GM12892 (cell line): Measurements from ENCODE around the gene MGLL.

Experiments
- POLR2A ChIP-seq: IDR thresholded peaks from 2 replicates; pipeline ENCODE4 v1.6.1; 2011; ENCODE audit warnings: low read depth, low read length, control low read depth
- POLR2AphosphoS5 ChIP-seq: IDR thresholded peaks from 2 replicates; pipeline ENCODE4 v1.6.1; 2011; ENCODE audit warnings: low read depth, low read length, control low read depth
- TAF1 ChIP-seq: IDR thresholded peaks from 2 replicates; pipeline ENCODE4 v1.6.1; 2011; ENCODE audit warnings: low read depth, mild to moderate bottlenecking, control low read depth, low read length, borderline replicate concordance

DNA sequence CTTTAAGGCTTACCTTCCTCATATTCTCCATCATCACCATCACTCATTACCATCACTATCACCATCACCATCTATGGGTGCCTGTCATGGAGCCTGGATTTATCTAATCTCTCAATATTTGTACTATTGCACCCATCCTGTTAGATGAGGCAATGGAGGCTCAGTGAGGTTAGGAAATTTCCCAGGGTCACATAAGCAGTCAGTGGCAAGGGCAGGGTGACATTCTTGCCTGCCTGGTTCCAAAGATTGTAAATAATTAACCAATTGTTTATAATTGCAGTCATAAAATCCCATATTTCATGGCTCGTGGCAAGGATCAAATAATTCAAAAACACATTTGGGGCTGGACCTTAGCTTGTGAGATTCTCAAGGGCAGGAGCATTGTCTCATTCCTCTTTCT lies 55.2 kb downstream of the MGLL start:
- TF ChIP-seq POLR2AphosphoS5 = no peak
- no peak for TF ChIP-seq POLR2A
- TF ChIP-seq TAF1 = no peak
